ENCODE measurements around the gene CARHSP1. TPM values are rescaled to one million over a fixed set of nuclear protein-coding genes. Genes with fewer than 3 reads are reported as not detected.

The CARHSP1 gene
- total RNA-seq, 1 experiment from 2014 or later = 79.7 TPM

GRCh38 chr16:8872967-8873865 lies 4.4 kb upstream of the CARHSP1 start:
- POLR2A ChIA-PET = interaction anchor here (1.2 kb wide), 1 partner anchor 8 kb away, joined by 3 read pairs; no protein-coding TSS in a partner anchor

More at GRCh38 chr16:8872967-8873865, 4.4 kb upstream of the CARHSP1 start:
- Histone ChIP-seq H3K9me3 (ENCODE audit: control insufficient read depth in 1 of 2, insufficient read depth in 1 of 2, low read depth in 1 of 2, low read length in 2 of 2) (no peaks in the 10 kb centered on the region), H2AFZ (ENCODE audit: low read depth, low read length, poor library complexity, severe bottlenecking) (no peak overlapping the region), H3K36me3 (ENCODE audit: control insufficient read depth in 1 of 2, insufficient read depth in 2 of 2, low read length in 2 of 2) (no peaks in the 10 kb centered on the region), H3K27ac (ENCODE audit: low read depth, low read length) (no peak overlapping the region), H3K27me3 (ENCODE audit: insufficient read depth, low read length) (no peaks in the 10 kb centered on the region), H3K4me1 (ENCODE audit: control insufficient read depth in 1 of 2, insufficient read depth in 2 of 2, low read length in 2 of 2) (peaks cover 24 to 32% of the 10 kb centered on the region in 2 experiments), H3K9me2 (ENCODE audit: insufficient read depth) (no peaks in the 10 kb centered on the region), H3K4me3 (replicated peaks in 1 of 2; ENCODE audit: low read depth in 1 of 2, low read length in 2 of 2) (no peak overlapping the region), H3K9ac (ENCODE audit: low read length) (no peak overlapping the region), H4K20me1 (ENCODE audit: insufficient read depth) (no peaks in the 10 kb centered on the region), H3K4me2 (ENCODE audit: low read length) (no peak overlapping the region), H3K79me2 (ENCODE audit: insufficient read depth, low read length) (peaks cover under 1% of the 10 kb centered on the region)
- TF ChIP-seq CTCF (IDR thresholded peaks at IDR 0.05 in 2 of 3, conservative IDR thresholded peaks at IDR 0.05 in 1 of 3; ENCODE audit: borderline replicate concordance in 1 of 3, insufficient read depth in 1 of 3, low read depth in 2 of 3, low read length in 2 of 3) = peak in 2 of 3 experiments; percentile 37 to 39; a peak in 4 of 6 replicates
- TF ChIP-seq SRF (IDR thresholded peaks at IDR 0.05; ENCODE audit: low read depth) = no peak
- BruUV-seq (replicated peaks) = no TSS peak
- ChIA-PET CTCF (interaction anchor here (1.0 to 1.2 kb wide), 2 partner anchors 10 to 261 kb away, joined by 3 to 5 read pairs; no protein-coding TSS in a partner anchor), RAD21 (ENCODE audit: low non-redundant PET in 1 of 2, low total read pairs in 2 of 2, uncharacterized antibody in 2 of 2, unreplicated experiment in 2 of 2) (no interaction called here)
- DNase-seq (ENCODE audit: low read depth, low spot score) (no peak), ATAC-seq (no peak)
- intact Hi-C loops (cut with micrococcal nuclease) = no loop called here
